ENCODE results near the gene ACOT4. TPM values are rescaled to one million over a fixed set of nuclear protein-coding genes. Genes with fewer than 3 reads are reported as not detected.
"Not testable (repeated sequence)": the region's sequence is repeated elsewhere in the genome, so short reads cannot be mapped to it uniquely, and the experiment has no call there.

The ACOT4 gene
- total and polyA plus RNA-seq, 2 donors from 2014 or later: 3.1 to 10.6 TPM

DNA sequence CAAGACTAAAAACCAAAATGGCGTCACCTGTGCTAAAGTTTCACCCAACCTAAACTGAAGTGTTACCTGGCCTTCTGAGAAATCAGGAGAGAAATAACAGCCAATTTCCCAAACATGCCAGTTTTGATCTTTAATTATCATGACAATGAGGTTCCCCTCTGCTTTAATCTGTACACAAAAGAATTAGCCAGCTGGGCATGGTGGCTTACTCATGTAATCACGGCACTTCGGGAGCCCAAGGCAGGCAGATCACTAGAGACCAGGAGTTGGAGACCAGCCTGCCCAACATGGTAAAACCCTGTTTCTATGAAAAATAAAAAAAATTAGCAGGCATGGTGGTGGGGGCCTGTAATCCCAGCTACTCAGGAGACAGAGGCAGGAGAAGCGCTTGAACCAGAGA lies 37.8 kb upstream of the ACOT4 start:
- DNase-seq (no peak), FAIRE-seq (no peak)
- intact Hi-C loops (cut with DNase I): no loop called here
- Histone ChIP-seq H3K27ac (ENCODE audit: low read depth in 2 of 2, low read length in 2 of 2) (no peak overlapping the region), H3K36me3 (ENCODE audit: control insufficient read depth in 2 of 3, insufficient read depth in 3 of 3, low read length in 3 of 3) (no peaks in the 10 kb centered on the region), H3K9me3 (ENCODE audit: control insufficient read depth in 2 of 3, insufficient read depth in 1 of 3, low read length in 3 of 3) (no peaks in the 10 kb centered on the region), H3K4me1 (ENCODE audit: control insufficient read depth in 2 of 3, insufficient read depth in 2 of 3, low read depth in 1 of 3, low read length in 3 of 3) (no peaks in the 10 kb centered on the region), H3K9ac (ENCODE audit: low read length in 3 of 3) (no peak overlapping the region), H3K4me3 (ENCODE audit: low read length in 3 of 3) (no peak overlapping the region), H3K27me3 (ENCODE audit: control insufficient read depth, insufficient read depth, low read length) (no peaks in the 10 kb centered on the region)
- TF ChIP-seq, protein P1, sequence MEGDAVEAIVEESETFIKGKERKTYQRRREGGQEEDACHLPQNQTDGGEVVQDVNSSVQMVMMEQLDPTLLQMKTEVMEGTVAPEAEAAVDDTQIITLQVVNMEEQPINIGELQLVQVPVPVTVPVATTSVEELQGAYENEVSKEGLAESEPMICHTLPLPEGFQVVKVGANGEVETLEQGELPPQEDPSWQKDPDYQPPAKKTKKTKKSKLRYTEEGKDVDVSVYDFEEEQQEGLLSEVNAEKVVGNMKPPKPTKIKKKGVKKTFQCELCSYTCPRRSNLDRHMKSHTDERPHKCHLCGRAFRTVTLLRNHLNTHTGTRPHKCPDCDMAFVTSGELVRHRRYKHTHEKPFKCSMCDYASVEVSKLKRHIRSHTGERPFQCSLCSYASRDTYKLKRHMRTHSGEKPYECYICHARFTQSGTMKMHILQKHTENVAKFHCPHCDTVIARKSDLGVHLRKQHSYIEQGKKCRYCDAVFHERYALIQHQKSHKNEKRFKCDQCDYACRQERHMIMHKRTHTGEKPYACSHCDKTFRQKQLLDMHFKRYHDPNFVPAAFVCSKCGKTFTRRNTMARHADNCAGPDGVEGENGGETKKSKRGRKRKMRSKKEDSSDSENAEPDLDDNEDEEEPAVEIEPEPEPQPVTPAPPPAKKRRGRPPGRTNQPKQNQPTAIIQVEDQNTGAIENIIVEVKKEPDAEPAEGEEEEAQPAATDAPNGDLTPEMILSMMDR (IDR thresholded peaks at IDR 0.05; ENCODE audit: borderline replicate concordance, extremely low read depth, insufficient read depth): no peak

DNA sequence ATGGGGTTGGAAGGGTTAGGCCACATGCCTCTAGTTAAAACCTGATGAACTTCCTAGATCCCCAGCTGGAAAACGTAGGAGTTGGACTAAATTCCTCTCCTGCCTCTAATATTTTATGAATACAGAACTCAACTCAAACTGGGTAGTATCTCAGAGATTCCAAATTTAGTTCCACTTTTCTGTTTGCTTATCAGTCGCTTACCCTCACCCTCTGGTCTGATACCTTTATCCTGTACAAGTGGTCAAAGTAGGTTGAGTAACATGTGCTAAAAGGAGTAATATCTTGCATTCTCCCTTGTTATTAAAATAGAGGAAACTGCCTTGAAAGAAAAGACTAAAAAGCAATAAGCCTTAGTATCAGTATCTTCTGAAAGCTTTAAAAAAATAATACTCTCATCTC lies 34.5 kb upstream of the ACOT4 start:
- intact Hi-C loops (cut with DNase I); H3K9me3 ChIP-seq (ENCODE audit: control insufficient read depth in 2 of 3, insufficient read depth in 1 of 3, low read length in 3 of 3); H3K36me3 ChIP-seq (ENCODE audit: control insufficient read depth in 2 of 3, insufficient read depth in 3 of 3, low read length in 3 of 3); H3K4me1 ChIP-seq (ENCODE audit: control insufficient read depth in 2 of 3, insufficient read depth in 2 of 3, low read depth in 1 of 3, low read length in 3 of 3); H3K4me3 ChIP-seq (ENCODE audit: low read length in 3 of 3); DNase-seq; H3K27me3 ChIP-seq (ENCODE audit: control insufficient read depth, insufficient read depth, low read length); H3K27ac ChIP-seq (ENCODE audit: low read depth in 2 of 2, low read length in 2 of 2); H3K9ac ChIP-seq (ENCODE audit: low read length in 3 of 3); FAIRE-seq: not testable (repeated sequence)

DNA sequence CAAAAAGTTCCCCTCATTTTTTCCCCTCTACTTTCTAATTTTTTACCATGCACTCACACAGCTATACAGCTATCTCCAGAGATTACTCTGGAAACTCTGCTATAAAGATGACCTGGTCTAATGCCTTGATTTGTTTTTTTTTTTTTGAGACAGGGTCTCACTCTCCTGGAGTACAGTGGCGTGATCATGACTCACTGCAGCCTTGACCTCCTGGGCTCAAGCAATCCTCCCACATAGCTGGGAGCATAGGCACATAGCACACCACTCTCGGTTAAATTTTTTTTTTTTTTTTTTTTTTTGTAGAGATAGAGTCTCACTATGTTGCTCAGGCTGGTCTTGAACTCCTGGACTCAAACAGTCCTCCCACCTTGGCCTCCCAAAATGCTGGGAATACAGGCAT lies 33.4 kb upstream of the ACOT4 start:
- peaks cover 0 to 10% (median 0%) of the 10 kb centered on the region in 3 donors for H3K9me3 ChIP-seq (ENCODE audit: control insufficient read depth in 2 of 3, insufficient read depth in 1 of 3, low read length in 3 of 3)
- H3K9ac ChIP-seq (ENCODE audit: low read length in 3 of 3); H3K36me3 ChIP-seq (ENCODE audit: control insufficient read depth in 2 of 3, insufficient read depth in 3 of 3, low read length in 3 of 3); intact Hi-C loops (cut with DNase I); H3K4me3 ChIP-seq (ENCODE audit: low read length in 3 of 3); DNase-seq; FAIRE-seq; H3K27me3 ChIP-seq (ENCODE audit: control insufficient read depth, insufficient read depth, low read length); H3K27ac ChIP-seq (ENCODE audit: low read depth in 2 of 2, low read length in 2 of 2); H3K4me1 ChIP-seq (ENCODE audit: control insufficient read depth in 2 of 3, insufficient read depth in 2 of 3, low read depth in 1 of 3, low read length in 3 of 3): not testable (repeated sequence)

DNA sequence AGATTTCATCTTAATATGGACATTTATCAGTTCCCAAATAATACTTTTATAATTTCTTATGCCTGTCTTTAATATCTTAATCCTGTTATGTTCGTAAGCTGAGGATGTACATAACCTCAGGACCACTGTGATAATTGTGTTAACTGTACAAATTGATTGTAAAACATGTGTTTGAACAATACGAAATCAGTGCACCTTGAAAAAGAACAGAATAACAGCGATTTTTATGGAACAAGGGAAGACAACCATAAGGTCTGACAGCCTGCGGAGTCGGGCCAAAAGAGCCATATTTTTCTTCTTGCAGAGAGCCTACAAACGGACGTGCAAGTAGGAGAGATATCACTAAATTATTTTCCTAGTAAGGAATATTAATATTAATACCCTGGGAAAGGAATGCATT lies 29.4 kb upstream of the ACOT4 start:
- H3K9ac ChIP-seq (ENCODE audit: low read length in 3 of 3); DNase-seq; intact Hi-C loops (cut with DNase I); FAIRE-seq; H3K4me3 ChIP-seq (ENCODE audit: low read length in 3 of 3); H3K27me3 ChIP-seq (ENCODE audit: control insufficient read depth, insufficient read depth, low read length); H3K4me1 ChIP-seq (ENCODE audit: control insufficient read depth in 2 of 3, insufficient read depth in 2 of 3, low read depth in 1 of 3, low read length in 3 of 3); H3K36me3 ChIP-seq (ENCODE audit: control insufficient read depth in 2 of 3, insufficient read depth in 3 of 3, low read length in 3 of 3); H3K27ac ChIP-seq (ENCODE audit: low read depth in 2 of 2, low read length in 2 of 2): not testable (repeated sequence)
- peaks cover 0 to 10% (median 0%) of the 10 kb centered on the region in 3 donors for H3K9me3 ChIP-seq (ENCODE audit: control insufficient read depth in 2 of 3, insufficient read depth in 1 of 3, low read length in 3 of 3)

DNA sequence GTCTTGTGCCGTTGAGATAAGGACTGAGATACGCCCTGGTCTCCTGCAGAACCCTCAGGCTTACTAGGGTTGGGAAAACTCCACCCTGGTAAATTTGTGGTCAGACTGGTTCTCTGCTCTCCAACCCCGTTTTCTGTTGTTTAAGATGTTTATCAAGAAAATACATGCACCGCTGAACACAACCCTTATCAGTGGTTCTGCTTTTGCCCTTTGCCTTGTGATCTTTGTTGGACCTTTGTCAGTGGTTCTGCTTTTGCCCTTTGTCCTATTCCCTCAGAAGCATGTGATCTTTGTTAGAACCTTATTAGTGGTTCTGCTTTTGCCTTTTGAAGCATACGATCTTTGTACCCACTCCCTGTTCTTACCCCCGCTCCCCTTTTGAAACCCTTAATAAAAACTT lies 29.0 kb upstream of the ACOT4 start:
- intact Hi-C loops (cut with DNase I); FAIRE-seq: not testable (repeated sequence)

DNA sequence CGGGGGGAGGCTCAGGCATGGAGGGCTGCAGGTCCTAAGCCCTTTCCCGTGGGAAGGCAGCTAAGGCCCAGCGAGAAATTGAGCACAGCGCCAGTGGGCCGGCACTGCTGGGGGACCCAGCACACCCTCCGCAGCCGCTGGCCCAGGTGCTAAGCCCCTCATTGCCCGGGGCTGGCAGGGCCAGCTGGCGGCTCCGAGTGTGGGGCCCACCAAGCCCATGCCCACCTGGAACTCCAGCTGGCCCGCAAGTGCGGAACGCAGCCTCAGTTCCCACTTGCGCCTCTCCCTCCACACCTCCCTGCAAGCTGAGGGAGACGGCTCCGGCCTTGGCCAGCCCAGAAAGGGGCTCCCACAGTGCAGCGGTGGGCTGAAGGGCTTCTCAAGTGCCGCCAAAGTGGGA lies 25.2 kb upstream of the ACOT4 start:
- DNase-seq; H3K27ac ChIP-seq (ENCODE audit: low read depth in 2 of 2, low read length in 2 of 2); H3K36me3 ChIP-seq (ENCODE audit: control insufficient read depth in 2 of 3, insufficient read depth in 3 of 3, low read length in 3 of 3); FAIRE-seq; intact Hi-C loops (cut with DNase I); H3K4me3 ChIP-seq (ENCODE audit: low read length in 3 of 3); H3K9ac ChIP-seq (ENCODE audit: low read length in 3 of 3); H3K27me3 ChIP-seq (ENCODE audit: control insufficient read depth, insufficient read depth, low read length): not testable (repeated sequence)
- Histone ChIP-seq H3K4me1 (ENCODE audit: control insufficient read depth in 2 of 3, insufficient read depth in 2 of 3, low read depth in 1 of 3, low read length in 3 of 3) (peaks cover 0 to 14% (median 11%) of the 10 kb centered on the region in 3 donors), H3K9me3 (ENCODE audit: control insufficient read depth in 2 of 3, insufficient read depth in 1 of 3, low read length in 3 of 3) (peaks cover 0 to 10% (median 0%) of the 10 kb centered on the region in 3 donors)

More for the DNA sequence above, 29.0 kb upstream of the ACOT4 start:
- not testable (repeated sequence) for H3K9ac ChIP-seq (ENCODE audit: low read length in 3 of 3); H3K4me3 ChIP-seq (ENCODE audit: low read length in 3 of 3); DNase-seq; H3K4me1 ChIP-seq (ENCODE audit: control insufficient read depth in 2 of 3, insufficient read depth in 2 of 3, low read depth in 1 of 3, low read length in 3 of 3); H3K27ac ChIP-seq (ENCODE audit: low read depth in 2 of 2, low read length in 2 of 2); H3K27me3 ChIP-seq (ENCODE audit: control insufficient read depth, insufficient read depth, low read length); H3K36me3 ChIP-seq (ENCODE audit: control insufficient read depth in 2 of 3, insufficient read depth in 3 of 3, low read length in 3 of 3)
- H3K9me3 ChIP-seq (ENCODE audit: control insufficient read depth in 2 of 3, insufficient read depth in 1 of 3, low read length in 3 of 3): peaks cover 0 to 10% (median 0%) of the 10 kb centered on the region in 3 donors

DNA sequence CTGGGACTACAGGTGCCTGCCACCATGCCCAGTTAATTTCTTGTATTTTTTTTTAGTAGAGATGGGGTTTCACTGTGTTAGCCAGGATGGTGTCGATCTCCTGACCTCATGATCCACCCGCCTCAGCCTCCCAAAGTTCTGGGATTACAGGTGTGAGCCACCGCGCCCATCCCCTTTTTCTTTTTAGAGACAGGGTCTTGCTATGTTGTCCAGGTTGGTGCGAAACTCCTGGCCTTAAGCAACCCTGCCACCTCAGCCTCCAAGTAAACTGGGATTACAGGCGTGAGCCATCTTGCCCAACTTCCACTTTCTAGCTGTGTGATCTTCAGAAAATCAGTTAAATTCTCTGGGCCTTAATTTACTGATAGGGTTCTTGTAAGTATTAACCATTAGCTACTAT lies 24.7 kb upstream of the ACOT4 start:
- H3K9ac ChIP-seq (ENCODE audit: low read length in 3 of 3); H3K4me3 ChIP-seq (ENCODE audit: low read length in 3 of 3); H3K9me3 ChIP-seq (ENCODE audit: control insufficient read depth in 2 of 3, insufficient read depth in 1 of 3, low read length in 3 of 3); DNase-seq; H3K27me3 ChIP-seq (ENCODE audit: control insufficient read depth, insufficient read depth, low read length); intact Hi-C loops (cut with DNase I); FAIRE-seq; H3K27ac ChIP-seq (ENCODE audit: low read depth in 2 of 2, low read length in 2 of 2); H3K36me3 ChIP-seq (ENCODE audit: control insufficient read depth in 2 of 3, insufficient read depth in 3 of 3, low read length in 3 of 3): not testable (repeated sequence)
- peaks cover 0 to 14% (median 11%) of the 10 kb centered on the region in 3 donors for H3K4me1 ChIP-seq (ENCODE audit: control insufficient read depth in 2 of 3, insufficient read depth in 2 of 3, low read depth in 1 of 3, low read length in 3 of 3)

All from kidney (tissue), 14 donors.